Measurements from ENCODE around the gene LHFPL2. TPM values are rescaled to one million over a fixed set of nuclear protein-coding genes. Genes with fewer than 3 reads are reported as not detected.

Gene LHFPL2
- total and polyA plus RNA-seq, 9 of the 15 experiments (the other 6 are each of a cell fraction or from before 2014, with no cell fraction given) = 1.0 to 6.6 (median 4.6) TPM

DNA sequence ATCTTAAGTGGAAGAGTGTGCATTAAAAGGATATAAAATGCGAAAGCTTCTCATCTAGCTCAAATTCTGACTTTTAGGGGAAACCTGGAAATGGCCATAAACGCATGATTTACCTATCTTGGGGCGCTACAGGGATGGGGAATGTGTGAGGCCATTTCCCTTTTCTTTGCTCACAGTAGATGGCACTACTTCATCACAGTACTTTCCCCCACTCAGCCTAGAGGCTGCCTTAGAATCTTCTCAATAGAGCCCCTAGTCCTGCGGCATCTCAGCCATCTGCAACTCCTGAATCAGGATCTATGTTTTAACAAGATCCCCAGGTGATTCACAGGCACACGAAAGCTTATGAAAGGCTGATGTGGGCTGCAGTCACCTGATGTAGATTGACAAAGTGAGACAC is 110.8 kb downstream of the LHFPL2 start (continued):
- TF ChIP-seq REST (IDR thresholded peaks at IDR 0.05; ENCODE audit: borderline replicate concordance) = peak; percentile 85
- no peak for TF ChIP-seq REST (CRISPR knock-in tag; IDR thresholded peaks at IDR 0.05; ENCODE audit: low read depth)
- no peak for TF ChIP-seq PBX2 (CRISPR knock-in tag; IDR thresholded peaks at IDR 0.05; ENCODE audit: low read depth)
- no peak for TF ChIP-seq PBX2 (tag; conservative IDR thresholded peaks at IDR 0.05; ENCODE audit: low read depth)
- no peak for TF ChIP-seq MEIS2 (IDR thresholded peaks at IDR 0.05; ENCODE audit: partially characterized antibody)

All from K562 (cell line).